GM12875 (cell line): Measurements from ENCODE around the gene GJD4.

ENCODE experiments used
- H3K4me3 ChIP-seq: one replicate; pipeline ENCODE4 v1.5.1; 2011; ENCODE audit warnings: low read depth, low read length, control low read depth
- TF ChIP-seq, protein P1 (sequence below): IDR thresholded peaks from 2 replicates; pipeline ENCODE4 v1.5.1; 2011; ENCODE audit warnings: low read depth, mild to moderate bottlenecking, control low read depth, inconsistent platforms, low read length, moderate library complexity, borderline replicate concordance; ENCODE audit not compliant: insufficient read depth

The GJD4 gene

GRCh38 chr10:35650894-35651293, 45.8 kb downstream of the GJD4 start:
- TF ChIP-seq, protein P1, sequence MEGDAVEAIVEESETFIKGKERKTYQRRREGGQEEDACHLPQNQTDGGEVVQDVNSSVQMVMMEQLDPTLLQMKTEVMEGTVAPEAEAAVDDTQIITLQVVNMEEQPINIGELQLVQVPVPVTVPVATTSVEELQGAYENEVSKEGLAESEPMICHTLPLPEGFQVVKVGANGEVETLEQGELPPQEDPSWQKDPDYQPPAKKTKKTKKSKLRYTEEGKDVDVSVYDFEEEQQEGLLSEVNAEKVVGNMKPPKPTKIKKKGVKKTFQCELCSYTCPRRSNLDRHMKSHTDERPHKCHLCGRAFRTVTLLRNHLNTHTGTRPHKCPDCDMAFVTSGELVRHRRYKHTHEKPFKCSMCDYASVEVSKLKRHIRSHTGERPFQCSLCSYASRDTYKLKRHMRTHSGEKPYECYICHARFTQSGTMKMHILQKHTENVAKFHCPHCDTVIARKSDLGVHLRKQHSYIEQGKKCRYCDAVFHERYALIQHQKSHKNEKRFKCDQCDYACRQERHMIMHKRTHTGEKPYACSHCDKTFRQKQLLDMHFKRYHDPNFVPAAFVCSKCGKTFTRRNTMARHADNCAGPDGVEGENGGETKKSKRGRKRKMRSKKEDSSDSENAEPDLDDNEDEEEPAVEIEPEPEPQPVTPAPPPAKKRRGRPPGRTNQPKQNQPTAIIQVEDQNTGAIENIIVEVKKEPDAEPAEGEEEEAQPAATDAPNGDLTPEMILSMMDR: no peak
- H3K4me3 ChIP-seq: no peak overlapping the region

- TF ChIP-seq, protein P1: no peak
- no peak overlapping the region for H3K4me3 ChIP-seq
Measured at GRCh38 chr10:35652824-35653223, 47.7 kb downstream of the GJD4 start.

DNA sequence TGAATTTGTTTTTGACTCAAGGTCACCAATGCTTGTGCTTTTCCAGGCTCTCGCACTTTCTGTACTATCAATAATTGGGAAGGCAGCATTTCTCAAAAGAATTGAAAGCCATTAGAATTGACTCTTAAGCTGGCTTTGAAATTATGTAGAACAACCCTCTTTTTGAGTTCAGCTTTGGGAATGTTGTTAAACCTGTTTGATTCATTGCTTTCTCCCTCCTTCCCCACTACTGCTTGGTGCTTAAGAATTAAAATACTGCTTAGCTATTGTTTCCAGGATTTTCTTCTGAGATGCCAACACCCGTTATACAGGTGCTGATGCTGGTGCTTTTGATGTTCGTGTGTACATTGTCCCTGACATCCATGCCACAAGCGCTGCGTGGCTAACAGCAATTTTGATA, 52.5 kb downstream of the GJD4 start:
- H3K4me3 ChIP-seq: no peak overlapping the region
- TF ChIP-seq, protein P1: no peak
